Measurements from ENCODE around the gene C5orf22. TPM values are rescaled to one million over a fixed set of nuclear protein-coding genes. Genes with fewer than 3 reads are reported as not detected.

The C5orf22 gene
- total RNA-seq, 1 donor from 2014 or later: 36.4 TPM

DNA sequence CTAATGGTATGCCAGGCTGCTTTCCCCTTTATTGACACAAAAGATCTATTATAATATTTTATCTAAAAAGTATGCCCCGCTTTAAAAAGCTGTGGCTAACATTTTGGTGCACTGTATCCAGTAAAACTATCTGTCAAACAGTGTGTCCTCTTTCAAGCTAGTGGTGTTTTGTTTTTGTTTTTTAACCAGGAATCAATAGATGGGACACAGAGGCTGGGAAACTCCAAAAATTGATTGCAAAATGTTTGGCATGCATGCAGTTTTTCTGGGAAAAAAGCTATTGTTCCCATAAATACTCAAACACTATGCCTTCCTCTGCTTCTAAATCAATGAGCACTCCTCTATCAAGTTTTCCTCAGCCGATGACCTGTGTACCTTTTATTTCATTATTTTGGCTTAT lies 72.5 kb downstream of the C5orf22 start:
- DNase-seq: no peak

Small RNAs within 50 kb of the gene (small RNA-seq; reads per million reads assigned to genes)
- gene RF00019 (ENCODE audit: low replicate concordance) (not detected), gene RNU6-363P (ENCODE audit: low replicate concordance) (not detected)

Other genes starting within 250 kb of the C5orf22 start
- gene DROSHA, start 208 bp upstream of the C5orf22 start, total RNA-seq: 48.4 TPM
- 28.6 TPM for gene PDZD2, start 106.8 kb downstream of the C5orf22 start, total RNA-seq